ENCODE results near the gene PPP2R5E.

Gene PPP2R5E

GRCh38 chr14:63542231-63542999 is 762 bp downstream of the PPP2R5E start:
- TF ChIP-seq GATA3 (IDR thresholded peaks at IDR 0.05; ENCODE audit: low read depth, low read length) (no peak), GATA2 (IDR thresholded peaks at IDR 0.05; ENCODE audit: low read depth, low read length) (peak; percentile 88)

- TF ChIP-seq GATA2 (IDR thresholded peaks at IDR 0.05; ENCODE audit: low read depth, low read length) (no peak), GATA3 (IDR thresholded peaks at IDR 0.05; ENCODE audit: low read depth, low read length) (no peak)
These were observed 7.3 kb downstream of the PPP2R5E start for GRCh38 chr14:63535918-63536317.

- TF ChIP-seq GATA3 (IDR thresholded peaks at IDR 0.05; ENCODE audit: low read depth, low read length) (no peak), GATA2 (IDR thresholded peaks at IDR 0.05; ENCODE audit: low read depth, low read length) (no peak)
These were observed 9.7 kb downstream of the PPP2R5E start for GRCh38 chr14:63533474-63533873.

GRCh38 chr14:63524537-63525155 is 18.5 kb downstream of the PPP2R5E start:
- TF ChIP-seq GATA2 (IDR thresholded peaks at IDR 0.05; ENCODE audit: low read depth, low read length) (no peak), GATA3 (IDR thresholded peaks at IDR 0.05; ENCODE audit: low read depth, low read length) (no peak)

GRCh38 chr14:63523735-63524426 is 19.3 kb downstream of the PPP2R5E start:
- no peak for TF ChIP-seq GATA2 (IDR thresholded peaks at IDR 0.05; ENCODE audit: low read depth, low read length)

GRCh38 chr14:63517354-63517753 is 25.8 kb downstream of the PPP2R5E start:
- no peak for TF ChIP-seq GATA3 (IDR thresholded peaks at IDR 0.05; ENCODE audit: low read depth, low read length)
- TF ChIP-seq GATA2 (IDR thresholded peaks at IDR 0.05; ENCODE audit: low read depth, low read length): no peak

- TF ChIP-seq GATA3 (IDR thresholded peaks at IDR 0.05; ENCODE audit: low read depth, low read length) (no peak), GATA2 (IDR thresholded peaks at IDR 0.05; ENCODE audit: low read depth, low read length) (no peak)
These were observed 27.9 kb downstream of the PPP2R5E start for GRCh38 chr14:63515240-63515639.

GRCh38 chr14:63513756-63514155 is 29.4 kb downstream of the PPP2R5E start:
- TF ChIP-seq GATA2 (IDR thresholded peaks at IDR 0.05; ENCODE audit: low read depth, low read length) (no peak), GATA3 (IDR thresholded peaks at IDR 0.05; ENCODE audit: low read depth, low read length) (no peak)

GRCh38 chr14:63512861-63513260 is 30.3 kb downstream of the PPP2R5E start:
- TF ChIP-seq GATA3 (IDR thresholded peaks at IDR 0.05; ENCODE audit: low read depth, low read length) (no peak), GATA2 (IDR thresholded peaks at IDR 0.05; ENCODE audit: low read depth, low read length) (no peak)

GRCh38 chr14:63510538-63510937 is 32.6 kb downstream of the PPP2R5E start:
- no peak for TF ChIP-seq GATA3 (IDR thresholded peaks at IDR 0.05; ENCODE audit: low read depth, low read length)
- no peak for TF ChIP-seq GATA2 (IDR thresholded peaks at IDR 0.05; ENCODE audit: low read depth, low read length)

GRCh38 chr14:63508033-63508432 is 35.1 kb downstream of the PPP2R5E start:
- TF ChIP-seq GATA3 (IDR thresholded peaks at IDR 0.05; ENCODE audit: low read depth, low read length) (no peak), GATA2 (IDR thresholded peaks at IDR 0.05; ENCODE audit: low read depth, low read length) (no peak)

- TF ChIP-seq GATA2 (IDR thresholded peaks at IDR 0.05; ENCODE audit: low read depth, low read length) (no peak), GATA3 (IDR thresholded peaks at IDR 0.05; ENCODE audit: low read depth, low read length) (no peak)
These were observed 38.5 kb downstream of the PPP2R5E start for GRCh38 chr14:63504648-63505047.

GRCh38 chr14:63501429-63501828 is 41.7 kb downstream of the PPP2R5E start:
- TF ChIP-seq GATA2 (IDR thresholded peaks at IDR 0.05; ENCODE audit: low read depth, low read length): no peak
- TF ChIP-seq GATA3 (IDR thresholded peaks at IDR 0.05; ENCODE audit: low read depth, low read length): no peak

- TF ChIP-seq GATA2 (IDR thresholded peaks at IDR 0.05; ENCODE audit: low read depth, low read length) (no peak), GATA3 (IDR thresholded peaks at IDR 0.05; ENCODE audit: low read depth, low read length) (no peak)
These were observed 43.4 kb downstream of the PPP2R5E start for GRCh38 chr14:63499701-63500250.
